Panc1 (cell line): Measurements from ENCODE around the gene TUBB8.

Experiments used
- POLR2AphosphoS5 ChIP-seq: IDR thresholded peaks from 2 replicates; pipeline ENCODE4 v1.6.1; 2012; ENCODE audit warnings: mild to moderate bottlenecking, low read depth, low read length, moderate library complexity
- SIN3A ChIP-seq: IDR thresholded peaks from 2 replicates; pipeline ENCODE4 v1.6.1; 2012; ENCODE audit warnings: low read depth, mild to moderate bottlenecking, low read length, moderate library complexity, borderline replicate concordance; ENCODE audit not compliant: insufficient read depth
- TF ChIP-seq, protein P1 (sequence below): fragments of 450-650 bp; IDR thresholded peaks from 2 replicates; pipeline ENCODE4 v1.5.1; 2017; ENCODE audit warnings: mild to moderate bottlenecking

DNA sequence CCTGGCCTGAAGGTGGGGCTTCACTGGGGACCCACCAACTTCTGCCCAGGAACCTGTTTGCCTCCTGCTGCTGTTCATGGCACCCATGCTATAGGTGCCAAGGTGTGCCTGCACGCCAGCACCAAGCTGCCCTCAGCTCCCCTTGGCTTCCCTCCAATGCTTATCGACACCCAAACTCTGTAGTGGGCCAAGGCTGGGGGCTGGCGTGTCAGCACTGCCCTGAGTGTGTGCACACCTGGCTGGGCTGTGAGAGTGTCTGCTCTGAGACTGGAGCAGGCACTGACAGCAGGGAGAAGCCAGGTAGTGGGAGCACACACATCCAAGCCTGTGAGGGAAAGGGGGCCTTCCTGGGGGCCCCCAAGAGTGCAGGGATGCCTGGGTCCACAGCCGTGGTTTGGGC lies 43.1 kb upstream of the TUBB8 start:
- TF ChIP-seq SIN3A (no peak), POLR2AphosphoS5 (no peak)
- TF ChIP-seq, protein P1, sequence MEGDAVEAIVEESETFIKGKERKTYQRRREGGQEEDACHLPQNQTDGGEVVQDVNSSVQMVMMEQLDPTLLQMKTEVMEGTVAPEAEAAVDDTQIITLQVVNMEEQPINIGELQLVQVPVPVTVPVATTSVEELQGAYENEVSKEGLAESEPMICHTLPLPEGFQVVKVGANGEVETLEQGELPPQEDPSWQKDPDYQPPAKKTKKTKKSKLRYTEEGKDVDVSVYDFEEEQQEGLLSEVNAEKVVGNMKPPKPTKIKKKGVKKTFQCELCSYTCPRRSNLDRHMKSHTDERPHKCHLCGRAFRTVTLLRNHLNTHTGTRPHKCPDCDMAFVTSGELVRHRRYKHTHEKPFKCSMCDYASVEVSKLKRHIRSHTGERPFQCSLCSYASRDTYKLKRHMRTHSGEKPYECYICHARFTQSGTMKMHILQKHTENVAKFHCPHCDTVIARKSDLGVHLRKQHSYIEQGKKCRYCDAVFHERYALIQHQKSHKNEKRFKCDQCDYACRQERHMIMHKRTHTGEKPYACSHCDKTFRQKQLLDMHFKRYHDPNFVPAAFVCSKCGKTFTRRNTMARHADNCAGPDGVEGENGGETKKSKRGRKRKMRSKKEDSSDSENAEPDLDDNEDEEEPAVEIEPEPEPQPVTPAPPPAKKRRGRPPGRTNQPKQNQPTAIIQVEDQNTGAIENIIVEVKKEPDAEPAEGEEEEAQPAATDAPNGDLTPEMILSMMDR: no peak
